Measurements from ENCODE around the gene CIZ1. TPM values are rescaled to one million over a fixed set of nuclear protein-coding genes. Genes with fewer than 3 reads are reported as not detected.

The CIZ1 gene
- polyA plus RNA-seq, 5 donors: 120 to 157 (median 155) TPM

- no peak for DNase-seq
Measured at GRCh38 chr9:128125580-128126354, 65.6 kb downstream of the CIZ1 start.

GRCh38 chr9:128124873-128125579 is 66.3 kb downstream of the CIZ1 start:
- no peak for DNase-seq

GRCh38 chr9:128124451-128124850 is 66.9 kb downstream of the CIZ1 start:
- DNase-seq: no peak

- no peak for DNase-seq
Measured at GRCh38 chr9:128123451-128124080, 67.8 kb downstream of the CIZ1 start.

GRCh38 chr9:128122809-128123175 is 68.6 kb downstream of the CIZ1 start:
- DNase-seq: no peak

- no peak for DNase-seq
Measured at GRCh38 chr9:128121924-128122808, 69.2 kb downstream of the CIZ1 start.

- DNase-seq: no peak
Measured at GRCh38 chr9:128121466-128121810, 69.9 kb downstream of the CIZ1 start.

GRCh38 chr9:128120741-128121465 is 70.5 kb downstream of the CIZ1 start:
- DNase-seq: no peak

- DNase-seq: no peak
Measured at GRCh38 chr9:128120061-128120740, 71.2 kb downstream of the CIZ1 start.

- DNase-seq: no peak
Measured at GRCh38 chr9:128118971-128119665, 72.3 kb downstream of the CIZ1 start.

- no peak for DNase-seq
Measured at GRCh38 chr9:128118472-128118857, 72.9 kb downstream of the CIZ1 start.

GRCh38 chr9:128117613-128118471 is 73.5 kb downstream of the CIZ1 start:
- peak; percentile 77 to 89 for DNase-seq

GRCh38 chr9:128116104-128117083 is 75.0 kb downstream of the CIZ1 start:
- no peak for DNase-seq

Data from right lung (tissue), 5 donors.